ENCODE measurements around the gene CTXND2. TPM values are rescaled to one million over a fixed set of nuclear protein-coding genes. Genes with fewer than 3 reads are reported as not detected.

CTXND2 gene
- total RNA-seq, 4 donors from 2014 or later: not detected

GRCh38 chr1:150902346-150902745, 15.4 kb downstream of the CTXND2 start:
- Histone ChIP-seq H3K27ac (no peak overlapping the region), H3K9me3 (no peaks in the 10 kb centered on the region), H3K36me3 (no peaks in the 10 kb centered on the region), H3K4me1 (no peaks in the 10 kb centered on the region), H3K4me3 (no peak overlapping the region), H3K27me3 (no peaks in the 10 kb centered on the region)
- 90 to 96% methylated on average over 5 of the region's 5 CpGs for WGBS, 2 donors
- no peak for DNase-seq (ENCODE audit: low spot score in 2 of 2)
- TF ChIP-seq POLR2A (IDR thresholded peaks at IDR 0.05) (no peak), EP300 (IDR thresholded peaks at IDR 0.05) (no peak), CTCF (IDR thresholded peaks at IDR 0.05) (no peak)

GRCh38 chr1:150902751-150903150, 15.8 kb downstream of the CTXND2 start:
- no peaks in the 10 kb centered on the region for H3K27me3 ChIP-seq
- H3K36me3 ChIP-seq: no peaks in the 10 kb centered on the region
- TF ChIP-seq CTCF (IDR thresholded peaks at IDR 0.05): no peak
- no peak for TF ChIP-seq EP300 (IDR thresholded peaks at IDR 0.05)
- no peak overlapping the region for H3K27ac ChIP-seq
- no peak overlapping the region for H3K4me3 ChIP-seq
- no peaks in the 10 kb centered on the region for H3K9me3 ChIP-seq
- no peak for DNase-seq (ENCODE audit: low spot score in 2 of 2)
- H3K4me1 ChIP-seq: no peaks in the 10 kb centered on the region
- WGBS, 2 donors: 62 to 78% methylated on average over 1 of the region's 1 CpG

- H3K4me3 ChIP-seq: no peak overlapping the region
- H3K27me3 ChIP-seq: no peaks in the 10 kb centered on the region
- TF ChIP-seq CTCF (IDR thresholded peaks at IDR 0.05) (no peak), EP300 (IDR thresholded peaks at IDR 0.05) (no peak), POLR2A (IDR thresholded peaks at IDR 0.05) (no peak)
- no peak overlapping the region for H3K27ac ChIP-seq
- no peaks in the 10 kb centered on the region for H3K4me1 ChIP-seq
- no peaks in the 10 kb centered on the region for H3K9me3 ChIP-seq
- no peak for DNase-seq (ENCODE audit: low spot score in 2 of 2)
- no peaks in the 10 kb centered on the region for H3K36me3 ChIP-seq
- WGBS, 2 donors: 93 to 97% methylated on average over 6 of the region's 6 CpGs
Observed at GRCh38 chr1:150905301-150905700, 18.4 kb downstream of the CTXND2 start.

- no peak for TF ChIP-seq EP300 (IDR thresholded peaks at IDR 0.05)
- no peak for TF ChIP-seq POLR2A (IDR thresholded peaks at IDR 0.05)
- no peak for TF ChIP-seq CTCF (IDR thresholded peaks at IDR 0.05)
- Histone ChIP-seq H3K4me3 (no peak overlapping the region), H3K27ac (no peak overlapping the region), H3K27me3 (no peaks in the 10 kb centered on the region), H3K4me1 (no peaks in the 10 kb centered on the region), H3K36me3 (no peaks in the 10 kb centered on the region), H3K9me3 (no peaks in the 10 kb centered on the region)
- DNase-seq (ENCODE audit: low spot score in 2 of 2): no peak
- 91% methylated on average over 1 of the region's 1 CpG for WGBS, 2 donors
Observed at GRCh38 chr1:150906329-150906728, 19.4 kb downstream of the CTXND2 start.

GRCh38 chr1:150906813-150907212, 19.9 kb downstream of the CTXND2 start:
- no peaks in the 10 kb centered on the region for H3K9me3 ChIP-seq
- 83 to 84% methylated on average over 2 of the region's 2 CpGs for WGBS, 2 donors
- no peak for TF ChIP-seq CTCF (IDR thresholded peaks at IDR 0.05)
- H3K27me3 ChIP-seq: no peaks in the 10 kb centered on the region
- no peaks in the 10 kb centered on the region for H3K36me3 ChIP-seq
- no peak overlapping the region for H3K4me3 ChIP-seq
- DNase-seq (ENCODE audit: low spot score in 2 of 2): no peak
- no peak overlapping the region for H3K27ac ChIP-seq
- no peaks in the 10 kb centered on the region for H3K4me1 ChIP-seq

Data from tibial nerve (tissue), 4 donors.